Coronary artery (tissue), 2 donors: ENCODE data around the gene HSPA8.

Experiments used
- DNase-seq: peaks from one replicate; pipeline ENCODE4 v3.0.0-alpha.2; 2017; ENCODE audit warnings: low spot score
- H3K27ac ChIP-seq, 2 donors: fragments of 200-600 bp; sonication (generic); one replicate each; pipeline ENCODE4 v1.5.1; 2016 to 2019
- H3K4me3 ChIP-seq: fragments of 200-600 bp; sonication (generic); 2 replicates; pipeline ENCODE4 v1.5.1; 2016; ENCODE audit warnings: mild to moderate bottlenecking, moderate library complexity
- CTCF ChIP-seq: fragments of 200-600 bp; sonication (generic); IDR thresholded peaks from one replicate; pipeline ENCODE4 v1.5.1; 2019; ENCODE audit warnings: antibody characterized with exemption

HSPA8 gene

GRCh38 chr11:123020968-123021367 is 41.0 kb downstream of the HSPA8 start:
- Histone ChIP-seq H3K27ac (no peak overlapping the region), H3K4me3 (no peak overlapping the region)
- DNase-seq, result no peak
- TF ChIP-seq CTCF, result no peak

- TF ChIP-seq CTCF, result no peak
- DNase-seq, result no peak
Measured at GRCh38 chr11:123018702-123019101, 43.2 kb downstream of the HSPA8 start.

GRCh38 chr11:123011510-123011909 is 50.4 kb downstream of the HSPA8 start:
- DNase-seq, result no peak
- Histone ChIP-seq H3K4me3 (no peak overlapping the region), H3K27ac (no peak overlapping the region)
- TF ChIP-seq CTCF, result no peak

More at GRCh38 chr11:123018702-123019101, 43.2 kb downstream of the HSPA8 start:
- Histone ChIP-seq H3K27ac (no peak overlapping the region), H3K4me3 (no peak overlapping the region)
